Pancreas (tissue), 10 donors: ENCODE data around the gene XRCC3. TPM values are rescaled to one million over a fixed set of nuclear protein-coding genes. Genes with fewer than 3 reads are reported as not detected.

Experiments
- ATAC-seq, 4 donors: fragments of 200-7000 bp; cut with Tn5 transposase; one replicate each; pipeline versions ENCODE4 v1.8.0 to v1.9.1; 2020; ENCODE audit warnings: mild to moderate bottlenecking in 4 of 4, moderate library complexity in 4 of 4
- DNase-seq, 6 donors: peaks; one replicate each; pipeline ENCODE4 v3.0.0-alpha.2; 2020
- FAIRE-seq: peaks from 2 replicates; lab custom pipeline; 2012; peaks lifted over from hg19 to GRCh38; lab: Jason Lieb, UNC
- H3K27ac ChIP-seq, 4 donors: fragments of 200-600 bp; sonication (generic); 1 replicate in 3 of 4; 2 replicates in 1 of 4; pipeline versions ENCODE4 v1.5.0 to v1.8.0; 2020
- H3K27me3 ChIP-seq, 4 donors: fragments of 200-600 bp; one replicate each; pipeline ENCODE4 v1.8.0; 2021
- H3K36me3 ChIP-seq, 3 donors: fragments of 200-600 bp; sonication (generic) in 1 of 3; one replicate each; pipeline versions ENCODE4 v1.5.0 to v1.8.0; 2020 to 2021
- H3K4me1 ChIP-seq, 3 donors: fragments of 200-600 bp; one replicate each; pipeline ENCODE4 v1.8.0; 2021
- H3K4me3 ChIP-seq, 4 donors: fragments of 200-600 bp; sonication (generic) in 2 of 4; one replicate each; pipeline versions ENCODE4 v1.5.0 to v1.8.0; 2020 to 2021
- H3K9me3 ChIP-seq, 4 donors: fragments of 200-600 bp; one replicate each; pipeline ENCODE4 v1.8.0; 2021
- WGBS, 2 donors: extraction: QIAGEN DNeasy Blood & Tissue Kit; methylation state at CpG; one replicate each; pipeline ENCODE4 v1.1.7; 2013; 5-methylcytosine and 5-hydroxymethylcytosine counted together
- intact Hi-C, 3 donors: fragments of 100-400 bp; cut with DNase I; formaldehyde crosslinking; loops; one replicate each; pipeline versions ENCODE4 v1.11.1 to v1.14.2; 2022
- polyA plus RNA-seq, 2 donors: library from polyadenylated mRNA; stranded (reverse); fragments of 200-250 nt; gene quantifications; one replicate each; pipeline ENCODE4 v1.2.3, GENCODE V29; 2013
- total RNA-seq, 6 donors: library from RNA; stranded (reverse); fragmentation: NEBNext Ultra II Directional in 4 of 6; extraction: Animal tissue kit (Norgen Biotek cat#: 25700) in 4 of 6; gene quantifications; one replicate each; pipeline versions ENCODE4 v1.2.1 to v1.2.4, GENCODE V29; 2021 to 2023
- TF ChIP-seq, protein P1 (sequence below), 4 donors: fragments of 200-600 bp; sonication (generic) in 3 of 4; IDR thresholded peaks; one replicate each; pipeline versions ENCODE4 v1.5.0 to v1.8.0; 2021; ENCODE audit warnings: antibody characterized with exemption in 4 of 4
- donor health status: healthy with polysubstance abuse.
- donor health status: DM: no; HTN: no; CAD: no; lungs with moderate emphysema.
- donor health status: DM: no; HTN: no; CAD: no.
- donor health status: control.
- donor health status: control.
- donor health status: Bipolar disorder and iron deficiency.
- donor health status: DM: yes; HTN: yes; CAD: no.
- donor health status: DM: no; HTN: no; CAD: no.
- donor health status: DM: no; HTN: no; CAD: no.
- donor health status: DM: yes; HTN: yes; CAD: no.

XRCC3 gene
- 1 to 10 TPM; 1.7 to 4.3 (median 2.7) TPM for total RNA-seq
- 1 to 10 TPM; 4.4 to 5.2 TPM for polyA plus RNA-seq

DNA sequence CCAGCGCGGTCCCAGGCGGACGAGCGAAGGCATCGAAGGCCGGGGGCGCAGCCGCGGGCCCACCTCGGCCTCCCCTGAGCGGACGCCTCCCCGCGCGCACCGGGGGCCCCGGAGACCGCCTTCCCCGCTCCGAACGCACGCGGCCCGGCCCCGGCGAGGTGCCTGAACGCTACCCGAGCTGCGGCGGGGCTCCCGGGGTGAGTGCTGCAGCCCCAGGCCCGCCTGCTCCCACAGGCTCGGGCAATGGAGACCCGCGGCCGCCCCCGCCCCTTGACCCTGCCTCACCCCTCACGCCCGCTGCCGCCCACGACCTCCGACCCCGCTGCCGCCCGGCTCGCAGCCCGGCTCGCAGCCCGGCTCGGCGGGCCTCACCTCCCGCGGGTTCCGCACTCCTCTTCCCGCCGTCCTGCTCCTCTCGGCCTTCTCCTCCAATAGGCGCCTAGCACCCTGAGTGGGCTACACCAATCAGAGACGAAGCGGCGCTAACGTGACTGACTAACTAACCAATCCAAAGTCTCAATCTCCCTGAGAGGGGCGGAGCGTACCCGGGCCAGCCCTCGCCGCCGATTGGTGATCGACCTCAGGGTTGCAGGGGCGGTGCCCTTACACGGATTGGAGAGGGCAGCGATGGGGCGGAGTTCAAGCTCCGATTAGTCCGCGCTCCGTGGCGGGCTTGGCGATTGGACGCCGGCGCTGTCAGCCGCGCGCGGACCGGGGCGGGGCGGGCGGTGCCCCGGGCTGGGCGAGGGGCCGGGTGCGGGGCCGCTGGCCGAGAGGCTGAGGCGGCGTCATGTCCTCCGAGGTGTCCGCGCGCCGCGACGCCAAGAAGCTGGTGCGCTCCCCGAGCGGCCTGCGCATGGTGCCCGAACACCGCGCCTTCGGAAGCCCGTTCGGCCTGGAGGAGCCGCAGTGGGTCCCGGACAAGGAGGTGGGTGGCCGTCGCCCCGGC is at the start of gene XRCC3, which contains the start of gene ZFYVE21:
XRCC3 (minus strand) TSS at position 400 of the 949 bp plus-strand sequence. CDS start 4,364 bp downstream, outside the sequence.
ZFYVE21 (plus strand) TSS at position 759 of the 949 bp plus-strand sequence; CDS start at position 791, 32 bp downstream.
- FAIRE-seq (peak; percentile 95), DNase-seq (peak; percentile 99 to 100 (median 99)), ATAC-seq (peak; percentile 92 to 97 (median 94))
- Histone ChIP-seq H3K9me3 (no peaks in the 10 kb centered on the region), H3K4me3 (peak within 1 kb of the TSS; percentile 77 to 92 (median 84)), H3K36me3 (no peaks in the 10 kb centered on the region), H3K4me1 (peaks cover 4 to 8% (median 6%) of the 10 kb centered on the region in 3 donors), H3K27ac (peak within 1 kb of the TSS in 3 of 4 donors; percentile 44 to 54 (median 44)), H3K27me3 (no peaks in the 10 kb centered on the region)
- TF ChIP-seq, protein P1, sequence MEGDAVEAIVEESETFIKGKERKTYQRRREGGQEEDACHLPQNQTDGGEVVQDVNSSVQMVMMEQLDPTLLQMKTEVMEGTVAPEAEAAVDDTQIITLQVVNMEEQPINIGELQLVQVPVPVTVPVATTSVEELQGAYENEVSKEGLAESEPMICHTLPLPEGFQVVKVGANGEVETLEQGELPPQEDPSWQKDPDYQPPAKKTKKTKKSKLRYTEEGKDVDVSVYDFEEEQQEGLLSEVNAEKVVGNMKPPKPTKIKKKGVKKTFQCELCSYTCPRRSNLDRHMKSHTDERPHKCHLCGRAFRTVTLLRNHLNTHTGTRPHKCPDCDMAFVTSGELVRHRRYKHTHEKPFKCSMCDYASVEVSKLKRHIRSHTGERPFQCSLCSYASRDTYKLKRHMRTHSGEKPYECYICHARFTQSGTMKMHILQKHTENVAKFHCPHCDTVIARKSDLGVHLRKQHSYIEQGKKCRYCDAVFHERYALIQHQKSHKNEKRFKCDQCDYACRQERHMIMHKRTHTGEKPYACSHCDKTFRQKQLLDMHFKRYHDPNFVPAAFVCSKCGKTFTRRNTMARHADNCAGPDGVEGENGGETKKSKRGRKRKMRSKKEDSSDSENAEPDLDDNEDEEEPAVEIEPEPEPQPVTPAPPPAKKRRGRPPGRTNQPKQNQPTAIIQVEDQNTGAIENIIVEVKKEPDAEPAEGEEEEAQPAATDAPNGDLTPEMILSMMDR (IDR thresholded peaks at IDR 0.05), result no peak
- WGBS, 2 donors, result 1% methylated on average over 93 to 121 of the region's 121 CpGs
- intact Hi-C loops, result no loop called here

DNA sequence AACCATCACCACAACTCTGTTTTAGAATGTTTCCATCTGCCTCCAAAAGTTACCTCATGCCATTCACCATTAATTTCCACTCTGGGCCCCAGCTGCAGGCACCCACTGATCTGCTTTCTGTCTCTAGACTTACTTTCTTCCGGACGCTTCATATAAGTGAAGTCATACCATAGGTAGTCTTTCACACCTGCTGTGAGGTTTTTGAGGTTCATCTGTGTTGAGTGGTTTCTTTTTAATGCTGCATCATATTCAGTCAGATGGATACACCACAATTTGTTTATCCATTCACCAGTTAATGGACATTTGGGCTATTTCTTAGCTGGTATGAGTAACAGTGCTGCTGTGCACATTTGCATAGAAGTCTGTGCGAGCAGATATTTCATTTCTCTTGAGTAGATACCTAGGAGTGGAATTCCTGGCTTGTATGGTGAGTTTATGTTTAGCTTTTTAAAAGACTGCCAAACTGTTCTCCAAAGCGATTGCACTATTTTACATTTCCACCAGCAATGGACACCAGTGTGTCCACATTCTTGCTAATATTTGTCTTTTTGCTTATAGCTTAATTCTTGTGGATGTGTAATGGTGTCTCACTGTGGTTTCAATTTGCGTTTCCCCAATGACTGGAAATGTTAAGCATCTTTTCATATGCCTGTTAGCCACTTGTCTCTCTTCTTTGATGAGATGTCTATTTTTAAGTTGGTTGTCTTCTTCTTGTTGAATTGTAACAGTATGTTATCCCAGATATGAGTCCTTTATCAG is 48.7 kb upstream of the XRCC3 start:
- no peaks in the 10 kb centered on the region for H3K27me3 ChIP-seq
- H3K4me3 ChIP-seq, result no peak overlapping the region
- no peaks in the 10 kb centered on the region for H3K4me1 ChIP-seq
- intact Hi-C loops, result no loop called here
- no peaks in the 10 kb centered on the region for H3K9me3 ChIP-seq
- TF ChIP-seq, protein P1 (IDR thresholded peaks at IDR 0.05), result no peak
- H3K36me3 ChIP-seq, result no peaks in the 10 kb centered on the region
- ATAC-seq (no peak), DNase-seq (no peak), FAIRE-seq (no peak)
- no peak overlapping the region for H3K27ac ChIP-seq
- WGBS, 2 donors, result 94 to 99% methylated on average over 5 of the region's 5 CpGs

DNA sequence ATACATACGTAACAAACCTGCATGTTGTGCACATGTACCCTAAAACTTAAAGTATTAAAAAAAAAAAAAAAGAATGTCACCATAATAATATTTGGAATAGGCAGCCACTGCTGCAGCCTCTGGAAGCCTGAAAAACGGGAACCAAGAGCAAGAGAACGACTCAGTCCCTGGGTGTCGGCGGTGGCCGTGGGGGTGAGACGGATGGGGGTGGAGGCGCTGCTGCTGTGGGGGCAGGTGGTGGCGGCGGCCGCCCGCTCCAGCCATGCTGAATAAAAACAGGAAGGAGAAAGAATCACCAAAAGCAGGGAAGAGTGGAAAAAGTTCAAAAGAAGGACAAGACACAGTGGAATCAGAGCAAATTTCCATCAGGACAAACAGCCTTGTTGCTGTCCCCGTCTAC is 47.3 kb upstream of the XRCC3 start:
- H3K27me3 ChIP-seq, result no peaks in the 10 kb centered on the region
- WGBS, 2 donors, result 92% methylated on average over 13 of the region's 13 CpGs
- TF ChIP-seq, protein P1 (IDR thresholded peaks at IDR 0.05), result no peak
- no peaks in the 10 kb centered on the region for H3K9me3 ChIP-seq
- no peak overlapping the region for H3K4me3 ChIP-seq
- H3K36me3 ChIP-seq, result no peaks in the 10 kb centered on the region
- no peak overlapping the region for H3K27ac ChIP-seq
- no peaks in the 10 kb centered on the region for H3K4me1 ChIP-seq
- intact Hi-C loops, result no loop called here
- no peak for FAIRE-seq
- no peak for DNase-seq
- ATAC-seq, result no peak

DNA sequence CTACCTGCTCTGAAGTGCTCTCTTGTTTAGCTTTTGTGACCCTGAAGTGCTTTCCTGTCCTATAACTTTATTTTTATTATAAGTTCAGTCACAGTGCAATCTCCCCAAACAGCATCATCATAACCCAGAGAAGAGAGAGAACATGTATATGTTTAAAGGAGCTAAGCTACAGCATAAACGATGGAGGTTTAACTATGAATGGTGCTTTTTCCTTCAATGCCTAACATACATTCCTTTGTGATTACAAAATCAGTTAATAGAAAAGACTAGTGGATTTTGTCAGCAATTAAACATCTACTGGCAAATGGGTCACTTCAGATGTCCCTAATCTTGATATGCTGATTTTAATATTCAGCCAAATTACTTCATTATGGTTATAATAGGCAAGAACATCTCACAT is 46.8 kb upstream of the XRCC3 start:
- no peak for DNase-seq
- 58 to 59% methylated on average over 1 of the region's 1 CpG for WGBS, 2 donors
- Histone ChIP-seq H3K27ac (no peak overlapping the region), H3K27me3 (no peaks in the 10 kb centered on the region), H3K4me1 (no peaks in the 10 kb centered on the region), H3K4me3 (no peak overlapping the region), H3K36me3 (no peaks in the 10 kb centered on the region), H3K9me3 (no peaks in the 10 kb centered on the region)
- no peak for FAIRE-seq
- intact Hi-C loops, result no loop called here
- no peak for ATAC-seq
- TF ChIP-seq, protein P1 (IDR thresholded peaks at IDR 0.05), result no peak
